HFF-Myc (cell line): ENCODE results near the gene TMEM154.

Experiments
- DNase-seq: peaks from one replicate; pipeline ENCODE4 v3.0.0-alpha.2; 2011; ENCODE audit warnings: low read depth; ENCODE audit errors: extremely low read depth
- H3K4me3 ChIP-seq: replicated peaks from 2 replicates; pipeline ENCODE4 v1.5.1; 2011; ENCODE audit warnings: low read depth, mild to moderate bottlenecking, control low read depth, low read length
- TF ChIP-seq, protein P1 (sequence below): IDR thresholded peaks from 2 replicates; pipeline ENCODE4 v1.5.1; 2012; ENCODE audit warnings: mild to moderate bottlenecking, low read depth, low read length, control low read depth; ENCODE audit errors: missing control alignments

The TMEM154 gene

DNA sequence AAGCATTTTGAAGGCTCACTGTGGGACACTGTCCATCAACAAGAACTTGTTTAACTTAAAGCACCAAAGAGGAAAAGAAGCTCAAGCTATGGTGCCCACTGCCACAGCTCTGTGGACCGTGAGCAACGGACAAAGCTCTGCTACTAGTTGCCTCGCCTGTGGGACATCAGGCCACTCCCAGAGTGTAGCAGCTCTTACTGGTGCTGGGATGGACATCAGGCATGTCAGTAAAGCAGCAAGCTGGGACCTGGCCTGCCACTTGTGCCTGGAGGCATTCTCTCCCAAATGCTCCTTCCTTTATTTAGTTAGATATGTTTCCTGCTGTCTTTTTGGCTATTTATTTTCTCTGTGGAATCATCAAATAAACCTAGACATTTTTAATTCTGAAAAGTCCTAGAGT lies 46.7 kb downstream of the TMEM154 start:
- TF ChIP-seq, protein P1, sequence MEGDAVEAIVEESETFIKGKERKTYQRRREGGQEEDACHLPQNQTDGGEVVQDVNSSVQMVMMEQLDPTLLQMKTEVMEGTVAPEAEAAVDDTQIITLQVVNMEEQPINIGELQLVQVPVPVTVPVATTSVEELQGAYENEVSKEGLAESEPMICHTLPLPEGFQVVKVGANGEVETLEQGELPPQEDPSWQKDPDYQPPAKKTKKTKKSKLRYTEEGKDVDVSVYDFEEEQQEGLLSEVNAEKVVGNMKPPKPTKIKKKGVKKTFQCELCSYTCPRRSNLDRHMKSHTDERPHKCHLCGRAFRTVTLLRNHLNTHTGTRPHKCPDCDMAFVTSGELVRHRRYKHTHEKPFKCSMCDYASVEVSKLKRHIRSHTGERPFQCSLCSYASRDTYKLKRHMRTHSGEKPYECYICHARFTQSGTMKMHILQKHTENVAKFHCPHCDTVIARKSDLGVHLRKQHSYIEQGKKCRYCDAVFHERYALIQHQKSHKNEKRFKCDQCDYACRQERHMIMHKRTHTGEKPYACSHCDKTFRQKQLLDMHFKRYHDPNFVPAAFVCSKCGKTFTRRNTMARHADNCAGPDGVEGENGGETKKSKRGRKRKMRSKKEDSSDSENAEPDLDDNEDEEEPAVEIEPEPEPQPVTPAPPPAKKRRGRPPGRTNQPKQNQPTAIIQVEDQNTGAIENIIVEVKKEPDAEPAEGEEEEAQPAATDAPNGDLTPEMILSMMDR, result no peak

DNA sequence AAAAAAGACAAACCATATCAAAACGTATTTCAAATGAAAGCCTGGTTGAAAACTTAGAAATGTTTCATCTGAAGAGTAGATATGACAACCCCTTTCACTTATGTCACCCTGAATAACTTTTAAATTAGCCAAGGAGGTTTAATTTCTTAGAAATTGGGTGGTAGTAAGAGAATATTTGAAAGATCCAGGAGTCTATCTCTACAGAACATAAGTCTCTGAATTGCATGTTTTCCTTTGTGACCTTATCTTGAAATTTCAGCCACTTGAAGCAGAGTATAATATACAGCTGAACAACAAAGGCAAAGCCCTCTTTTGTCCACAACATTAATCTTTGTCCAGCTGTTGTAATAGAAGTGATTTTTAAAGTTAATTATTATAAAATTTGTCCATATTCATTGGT lies 49.5 kb downstream of the TMEM154 start:
- H3K4me3 ChIP-seq, result no peak overlapping the region
- TF ChIP-seq, protein P1, result no peak
- no peak for DNase-seq

More for the DNA sequence above, 46.7 kb downstream of the TMEM154 start:
- DNase-seq, result no peak
- no peak overlapping the region for H3K4me3 ChIP-seq

DNA sequence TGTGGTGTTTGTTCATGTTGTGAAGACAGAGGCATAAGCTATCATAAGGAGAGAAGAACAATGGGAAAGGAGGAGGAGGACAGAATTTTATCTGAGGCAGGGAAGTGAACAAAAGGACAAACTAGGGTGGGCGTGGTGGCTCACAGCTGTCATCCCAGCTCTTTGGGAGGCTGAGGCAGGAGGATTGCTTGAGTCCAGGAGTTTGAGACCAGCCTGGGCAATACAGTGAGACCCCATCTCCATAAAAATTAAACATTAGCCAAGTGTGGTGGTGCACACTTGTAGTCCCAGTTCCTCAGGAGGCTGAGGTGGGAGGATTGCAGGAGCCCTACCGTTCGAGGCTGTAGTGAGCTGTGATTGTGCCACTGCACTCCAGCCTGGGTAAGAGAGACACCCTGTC lies 49.9 kb downstream of the TMEM154 start:
- DNase-seq, result no peak
- H3K4me3 ChIP-seq, result no peak overlapping the region
- TF ChIP-seq, protein P1, result no peak

DNA sequence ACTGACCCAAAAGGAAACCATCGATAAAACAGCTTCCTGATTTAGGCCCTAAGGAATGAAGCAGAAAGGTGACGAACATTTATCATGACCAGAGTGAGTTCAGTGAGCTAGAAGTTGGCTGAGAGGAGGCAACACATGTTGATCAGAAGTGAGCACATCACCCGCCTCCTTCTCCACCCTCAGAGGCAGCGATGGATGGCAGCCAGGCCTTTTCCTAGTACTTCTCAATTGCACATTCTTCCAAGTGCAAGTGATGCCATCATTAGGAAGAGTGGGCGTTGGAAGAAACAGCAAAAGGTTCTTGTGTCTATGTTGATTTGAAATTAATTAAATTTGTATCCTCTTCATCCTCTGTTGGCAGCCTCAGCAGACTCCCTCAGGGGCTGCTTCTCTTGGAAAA lies 51.7 kb downstream of the TMEM154 start:
- TF ChIP-seq, protein P1, result no peak
- no peak for DNase-seq
- no peak overlapping the region for H3K4me3 ChIP-seq

DNA sequence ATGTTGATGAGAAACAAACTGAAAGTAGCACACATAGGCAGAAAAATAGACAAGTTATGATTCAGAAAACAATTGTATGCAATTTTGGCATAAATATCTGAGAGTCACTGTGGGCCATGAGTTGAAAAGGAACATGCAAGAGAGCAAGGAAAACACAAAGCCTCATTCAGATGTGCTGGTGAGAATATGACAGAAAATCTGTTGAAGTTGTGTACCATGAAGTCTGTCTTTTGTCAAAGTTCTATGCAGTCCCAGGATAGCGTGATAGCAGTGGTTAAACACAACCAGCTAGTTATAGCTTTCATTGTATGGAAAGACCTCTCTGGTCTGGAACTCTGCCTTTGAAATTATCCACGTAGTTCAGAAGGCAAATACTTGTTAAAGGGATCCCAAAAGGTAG lies 53.0 kb downstream of the TMEM154 start:
- DNase-seq, result no peak
- TF ChIP-seq, protein P1, result no peak
- no peak overlapping the region for H3K4me3 ChIP-seq

DNA sequence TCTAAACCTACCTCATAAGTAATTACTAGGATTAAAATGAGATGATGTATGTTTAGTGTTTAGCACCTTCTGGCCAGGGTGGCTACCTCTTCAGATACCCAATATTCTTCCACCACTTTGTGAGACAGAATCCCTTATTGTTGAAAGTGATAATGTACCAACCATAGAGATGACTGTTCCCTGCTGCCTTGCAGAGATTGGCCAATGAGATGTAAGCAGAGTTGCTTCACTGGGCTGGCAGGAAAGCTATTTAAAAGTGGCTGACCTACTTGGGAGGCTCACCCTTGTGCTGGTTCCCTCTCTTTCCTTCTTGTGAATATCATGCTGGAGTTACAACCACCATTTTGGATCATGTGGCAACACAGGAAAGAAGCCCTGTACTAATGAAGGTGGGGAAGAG lies 58.9 kb downstream of the TMEM154 start:
- no peak for DNase-seq
- TF ChIP-seq, protein P1, result no peak
- no peak overlapping the region for H3K4me3 ChIP-seq

DNA sequence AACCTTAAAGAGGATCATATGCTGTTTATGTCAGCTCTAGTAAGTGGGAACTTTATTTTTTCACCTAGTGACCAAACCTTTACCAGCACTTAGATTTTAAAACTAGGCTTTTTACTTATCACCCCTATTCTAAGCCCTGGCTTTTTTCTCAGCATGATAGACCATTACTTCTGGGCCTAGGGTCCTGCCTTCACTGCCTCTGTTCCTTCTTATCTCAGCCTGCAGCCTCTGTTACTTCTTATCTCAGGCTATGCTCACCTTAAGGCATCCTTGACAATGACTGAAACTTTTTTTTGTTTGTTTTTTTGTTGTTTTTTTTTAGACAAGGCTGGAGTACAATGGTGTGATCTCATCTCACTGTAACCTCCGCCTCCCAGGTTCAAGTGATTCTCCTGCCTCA lies 59.6 kb downstream of the TMEM154 start:
- no peak overlapping the region for H3K4me3 ChIP-seq
- DNase-seq, result no peak
- TF ChIP-seq, protein P1, result no peak
